ENCODE results near the gene KCNK4. TPM values are rescaled to one million over a fixed set of nuclear protein-coding genes. Genes with fewer than 3 reads are reported as not detected.
A peak's percentile ranks its signal among the peaks of the same experiment; 100 is the strongest.

Gene KCNK4
- polyA plus RNA-seq, 1 experiment: not detected

GRCh38 chr11:64265176-64266160 is 25.6 kb upstream of the KCNK4 start:
- DNase-seq (ENCODE audit: low read depth): no peak
- H3K27me3 ChIP-seq (ENCODE audit: control insufficient read depth, insufficient read depth, low read length): no peaks in the 10 kb centered on the region
- ChIA-PET CTCF (interaction anchor here (1.3 to 6.5 kb wide), 4 partner anchors 8 to 39 kb away, joined by 3 to 56 read pairs (median 8); partner anchors contain the start of genes CATSPERZ, ESRRA and PLCB3), POLR2A (no interaction called here)
- no peak overlapping the region for H3K4me3 ChIP-seq (ENCODE audit: low read depth, low read length)
- TF ChIP-seq CTCF (IDR thresholded peaks at IDR 0.05; ENCODE audit: insufficient read depth, low read depth, low read length): no peak
- H3K36me3 ChIP-seq (ENCODE audit: control insufficient read depth, insufficient read depth, low read length): peaks cover 41% of the 10 kb centered on the region

GRCh38 chr11:64266339-64266738 is 24.8 kb upstream of the KCNK4 start:
- no peak overlapping the region for H3K4me3 ChIP-seq (ENCODE audit: low read depth, low read length)
- ChIA-PET POLR2A (no interaction called here), CTCF (interaction anchor here (1.3 to 6.5 kb wide), 2 partner anchors 9 to 15 kb away, joined by 3 to 56 read pairs; partner anchors contain the start of gene PLCB3)
- H3K27me3 ChIP-seq (ENCODE audit: control insufficient read depth, insufficient read depth, low read length): no peaks in the 10 kb centered on the region
- no peak for DNase-seq (ENCODE audit: low read depth)
- H3K36me3 ChIP-seq (ENCODE audit: control insufficient read depth, insufficient read depth, low read length): peaks cover 40% of the 10 kb centered on the region
- no peak for TF ChIP-seq CTCF (IDR thresholded peaks at IDR 0.05; ENCODE audit: insufficient read depth, low read depth, low read length)

GRCh38 chr11:64267207-64267945 is 23.7 kb upstream of the KCNK4 start:
- peaks cover 34% of the 10 kb centered on the region for H3K36me3 ChIP-seq (ENCODE audit: control insufficient read depth, insufficient read depth, low read length)
- POLR2A ChIA-PET: interaction anchor here (0.6 kb wide), 2 partner anchors 117 to 393 kb away, joined by 3 to 5 read pairs; no protein-coding TSS in a partner anchor
- CTCF ChIA-PET: interaction anchor here (0.7 to 3.5 kb wide), 5 partner anchors 10 to 82 kb away, joined by 3 to 41 read pairs (median 7); partner anchors contain the start of genes ESRRA, PLCB3 and STIP1
- H3K27me3 ChIP-seq (ENCODE audit: control insufficient read depth, insufficient read depth, low read length): no peaks in the 10 kb centered on the region
- no peak for DNase-seq (ENCODE audit: low read depth)
- no peak for TF ChIP-seq CTCF (IDR thresholded peaks at IDR 0.05; ENCODE audit: insufficient read depth, low read depth, low read length)
- H3K4me3 ChIP-seq (ENCODE audit: low read depth, low read length): no peak overlapping the region

GRCh38 chr11:64268025-64268892 is 22.8 kb upstream of the KCNK4 start:
- H3K4me3 ChIP-seq (ENCODE audit: low read depth, low read length): peak overlapping the region; percentile 66
- no peak for TF ChIP-seq CTCF (IDR thresholded peaks at IDR 0.05; ENCODE audit: insufficient read depth, low read depth, low read length)
- no peaks in the 10 kb centered on the region for H3K27me3 ChIP-seq (ENCODE audit: control insufficient read depth, insufficient read depth, low read length)
- H3K36me3 ChIP-seq (ENCODE audit: control insufficient read depth, insufficient read depth, low read length): peaks cover 28% of the 10 kb centered on the region
- ChIA-PET CTCF (interaction anchor here (0.7 to 4.7 kb wide), 9 partner anchors 9 to 64 kb away, joined by 3 to 41 read pairs (median 7); partner anchors contain the start of genes CATSPERZ, ESRRA, PLCB3 and PPP1R14B), POLR2A (interaction anchor here (0.7 kb wide), 1 partner anchor 352 kb away, joined by 3 read pairs; no protein-coding TSS in a partner anchor)
- no peak for DNase-seq (ENCODE audit: low read depth)

Data from BJ (cell line).